GM21360 (cell line): ENCODE data around the gene MAPK7.
"Not testable (repeated sequence)": the region's sequence is repeated elsewhere in the genome, so short reads cannot be mapped to it uniquely, and the experiment has no call there.

Experiments
- ATAC-seq: cut with Tn5 transposase; IDR thresholded peaks from one replicate; pipeline ENCODE4 v1.9.1; 2021; ENCODE audit warnings: mild to moderate bottlenecking, moderate library complexity; ENCODE audit not compliant: unreplicated experiment

MAPK7 gene

DNA sequence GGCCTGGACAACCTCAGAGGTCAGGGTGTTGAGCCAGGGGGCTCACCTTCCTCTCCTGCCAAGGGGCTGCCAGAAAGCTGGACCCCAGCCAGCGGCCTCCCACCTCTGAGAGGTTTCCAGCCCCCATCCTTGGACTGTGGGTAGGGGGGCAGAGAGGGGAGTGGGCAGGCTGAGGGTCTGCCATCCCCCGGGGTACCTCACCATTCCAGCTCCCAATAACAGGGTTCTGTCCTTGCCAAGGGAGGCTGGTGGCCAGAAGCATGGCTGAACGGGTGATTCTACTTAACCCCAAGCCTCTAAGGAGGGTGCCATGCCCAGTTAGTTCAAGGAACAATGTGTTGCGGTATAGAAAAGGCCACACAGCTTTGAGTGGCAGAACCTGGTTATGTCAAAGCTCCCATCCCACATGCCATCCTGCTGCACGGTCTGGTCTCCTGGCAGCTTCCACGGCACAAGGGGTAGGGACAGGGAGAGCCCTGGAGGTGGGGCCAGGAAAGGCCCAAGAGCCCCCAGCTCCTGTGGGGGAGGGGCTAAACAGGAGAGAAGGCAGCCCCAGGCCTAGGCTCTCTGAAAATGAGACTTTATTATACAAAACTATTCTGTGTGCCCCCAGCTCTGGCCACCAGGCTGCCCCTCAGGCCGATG is 35.6 kb upstream of the MAPK7 start:
- ATAC-seq: no peak

DNA sequence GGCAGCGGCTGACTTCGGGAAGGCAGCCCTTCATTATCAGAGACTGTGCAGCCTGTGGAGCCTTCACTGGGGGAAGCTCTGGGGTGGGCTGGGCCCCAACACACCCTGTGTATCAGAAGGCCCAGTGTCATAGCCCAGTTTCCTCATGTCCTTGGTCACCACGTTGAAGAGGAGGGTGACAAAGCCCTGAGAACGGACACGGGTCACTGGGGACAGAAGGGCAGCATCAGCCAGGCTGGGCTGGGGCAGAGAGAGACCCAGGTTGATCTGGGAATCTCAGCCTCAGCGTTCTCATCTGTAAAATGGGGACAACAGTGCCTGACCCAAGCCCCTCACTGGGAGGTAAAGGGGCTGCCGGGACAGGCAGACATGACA is 35.1 kb upstream of the MAPK7 start:
- ATAC-seq: no peak

DNA sequence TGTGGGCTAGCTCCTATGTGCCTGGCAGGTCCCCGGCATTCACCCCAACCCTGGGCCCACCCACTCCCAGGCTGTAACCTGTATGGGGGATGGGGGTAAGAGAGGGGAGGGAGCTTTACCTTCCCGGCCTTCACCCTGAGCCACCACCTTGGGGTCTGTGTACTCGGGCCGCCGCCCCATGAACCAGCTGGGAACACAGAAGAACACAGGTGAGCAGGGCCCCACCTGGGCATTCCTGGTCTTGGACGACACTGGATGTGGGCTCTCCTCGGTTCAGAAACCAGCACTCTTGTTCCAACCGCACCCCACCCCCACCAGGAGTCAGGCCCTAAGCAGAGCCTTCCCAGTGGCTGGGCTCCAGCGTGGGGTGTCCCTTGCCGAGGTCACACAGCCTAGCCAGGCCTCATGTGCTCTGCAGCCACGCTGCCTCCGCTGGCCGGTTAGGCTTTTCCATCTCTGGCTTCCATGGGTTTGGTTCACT is 34.6 kb upstream of the MAPK7 start:
- no peak for ATAC-seq

DNA sequence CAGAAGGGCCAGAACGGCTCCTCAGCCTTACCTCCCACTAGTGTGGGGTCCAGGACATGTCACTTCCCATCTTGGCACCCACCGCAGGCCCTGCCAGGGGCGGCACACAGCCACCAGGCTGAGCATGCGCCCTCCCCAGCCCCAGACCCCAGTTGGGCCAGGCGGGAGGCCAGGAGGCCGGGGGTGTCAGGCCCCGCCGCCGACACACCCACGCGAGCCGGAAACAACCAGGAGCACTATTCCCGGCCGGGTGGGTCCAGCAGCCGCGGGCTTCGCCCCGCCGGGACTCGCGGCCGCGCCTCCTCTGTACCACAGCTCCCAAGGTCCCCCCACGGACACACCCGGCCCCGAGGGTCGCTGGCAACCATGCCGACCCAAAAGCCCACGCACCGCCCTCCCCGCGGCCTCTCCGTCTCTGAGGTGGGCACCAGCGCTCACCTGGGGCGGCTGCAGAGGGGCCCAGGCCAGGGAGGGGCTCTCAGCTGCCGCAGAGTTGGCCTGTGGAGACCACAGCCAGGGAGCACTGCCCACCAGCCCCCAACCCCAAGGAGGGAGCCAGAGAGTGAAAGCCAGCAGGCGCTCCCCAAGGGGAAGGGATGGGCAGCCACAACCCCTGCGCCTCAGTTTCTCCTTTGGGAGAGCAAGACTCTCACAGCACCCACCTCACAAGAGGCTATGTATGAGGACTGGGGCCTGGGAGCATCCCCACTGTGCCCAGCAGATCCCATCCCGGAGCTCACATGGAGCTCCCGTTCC is 33.8 kb upstream of the MAPK7 start:
- no peak for ATAC-seq

DNA sequence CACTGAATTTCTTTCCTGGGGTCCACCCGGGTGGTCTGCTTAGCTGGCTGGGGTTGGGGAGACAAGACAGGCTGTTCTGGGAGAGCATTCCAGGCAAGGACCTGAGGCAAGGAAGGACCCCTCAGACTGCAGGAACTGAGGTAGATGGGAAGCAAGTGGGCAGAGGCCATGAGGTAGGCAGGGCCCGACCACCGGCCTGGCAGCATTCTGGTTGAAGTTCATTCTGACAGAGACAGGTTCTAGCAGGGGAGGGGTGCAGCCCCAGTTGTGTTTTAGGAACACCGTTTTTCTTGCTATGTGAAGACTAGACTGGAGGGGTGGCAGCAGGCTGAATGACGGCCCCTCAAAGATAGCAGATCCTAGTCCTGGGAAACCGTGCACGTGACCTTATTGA is 33.2 kb upstream of the MAPK7 start:
- ATAC-seq: no peak

DNA sequence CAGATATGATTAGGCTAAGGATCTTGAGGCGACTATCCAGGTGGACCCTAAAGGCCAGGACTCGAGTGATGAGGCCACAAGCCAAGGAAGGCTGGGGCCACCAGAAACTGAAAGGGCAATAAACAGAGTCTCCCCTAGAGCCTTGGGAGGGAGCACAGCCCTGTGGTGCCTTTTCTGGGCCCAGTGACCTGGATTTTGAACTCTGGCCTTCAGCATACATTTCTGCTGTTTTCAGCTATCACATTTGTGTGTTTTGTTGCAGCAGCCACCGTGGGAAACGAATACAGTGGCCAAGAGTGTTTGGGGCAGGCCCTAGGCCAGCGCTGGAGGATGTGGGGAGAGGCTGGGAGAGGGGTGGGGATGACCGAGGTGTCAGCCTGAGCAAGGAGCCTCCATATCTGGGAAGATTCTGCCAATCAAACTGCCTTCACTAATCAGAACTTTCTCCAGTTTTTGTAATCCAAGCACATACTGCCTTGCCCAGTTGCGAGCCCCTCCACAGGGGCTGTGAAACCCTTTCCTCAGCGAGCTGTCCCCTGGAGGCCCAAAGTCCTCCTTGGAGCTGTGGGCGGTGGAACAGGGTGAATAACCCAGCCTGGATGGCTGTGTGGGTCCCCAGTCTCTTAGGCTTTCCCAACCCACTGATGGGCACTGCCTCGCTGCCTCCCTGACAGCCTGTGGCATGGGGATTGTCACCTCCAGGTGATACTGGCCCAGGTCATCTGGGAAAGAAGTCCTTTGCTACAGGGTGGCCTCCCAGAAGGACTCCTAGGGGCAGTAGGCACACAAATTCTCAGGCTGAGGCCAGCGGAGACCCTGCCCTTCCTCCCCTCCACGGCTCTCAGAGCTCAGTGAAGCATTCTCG is 32.6 kb upstream of the MAPK7 start:
- ATAC-seq: no peak

DNA sequence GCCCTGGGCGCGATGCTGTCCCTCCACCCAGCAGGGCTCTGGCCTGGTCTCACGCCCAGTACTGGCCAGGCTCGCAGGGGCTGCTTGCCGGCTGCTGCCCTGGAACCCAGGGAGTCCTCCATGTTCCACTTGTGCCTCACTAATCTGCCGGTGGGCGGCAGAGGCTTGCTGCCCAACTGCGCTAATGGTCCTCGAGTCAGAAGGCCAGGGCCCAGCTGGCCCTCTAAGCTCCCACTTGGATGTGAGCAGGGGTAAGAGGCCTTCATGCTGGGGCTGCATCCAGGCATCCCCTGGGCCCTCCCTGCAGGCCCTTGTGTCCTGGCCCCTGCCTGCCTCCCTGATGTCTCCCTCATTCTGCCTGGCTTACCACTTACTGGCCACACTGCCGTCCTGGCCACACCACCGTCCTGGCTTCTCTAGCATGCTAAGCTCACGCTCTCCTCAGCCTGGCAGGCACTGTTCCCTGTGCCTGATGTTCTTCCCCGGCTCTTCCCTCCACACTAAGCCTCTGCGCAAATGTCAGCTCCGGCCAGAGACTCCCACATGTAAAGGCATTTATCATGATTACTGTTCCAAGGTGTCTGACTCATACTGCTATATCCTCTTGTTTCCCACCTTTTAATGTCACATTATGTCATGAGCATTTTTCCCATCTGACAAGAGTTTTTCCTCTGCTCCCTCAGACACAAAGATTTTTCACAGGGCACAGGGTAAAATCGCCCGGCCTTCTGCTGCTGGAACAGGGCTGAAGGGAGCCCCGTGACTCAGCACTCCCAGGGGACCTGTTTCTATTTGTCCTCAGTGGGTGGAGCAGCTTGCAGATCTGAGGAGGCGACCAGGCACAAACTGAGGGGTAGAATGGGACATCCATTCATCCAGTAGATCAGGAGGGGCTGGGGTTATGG is 31.7 kb upstream of the MAPK7 start:
- ATAC-seq: no peak

DNA sequence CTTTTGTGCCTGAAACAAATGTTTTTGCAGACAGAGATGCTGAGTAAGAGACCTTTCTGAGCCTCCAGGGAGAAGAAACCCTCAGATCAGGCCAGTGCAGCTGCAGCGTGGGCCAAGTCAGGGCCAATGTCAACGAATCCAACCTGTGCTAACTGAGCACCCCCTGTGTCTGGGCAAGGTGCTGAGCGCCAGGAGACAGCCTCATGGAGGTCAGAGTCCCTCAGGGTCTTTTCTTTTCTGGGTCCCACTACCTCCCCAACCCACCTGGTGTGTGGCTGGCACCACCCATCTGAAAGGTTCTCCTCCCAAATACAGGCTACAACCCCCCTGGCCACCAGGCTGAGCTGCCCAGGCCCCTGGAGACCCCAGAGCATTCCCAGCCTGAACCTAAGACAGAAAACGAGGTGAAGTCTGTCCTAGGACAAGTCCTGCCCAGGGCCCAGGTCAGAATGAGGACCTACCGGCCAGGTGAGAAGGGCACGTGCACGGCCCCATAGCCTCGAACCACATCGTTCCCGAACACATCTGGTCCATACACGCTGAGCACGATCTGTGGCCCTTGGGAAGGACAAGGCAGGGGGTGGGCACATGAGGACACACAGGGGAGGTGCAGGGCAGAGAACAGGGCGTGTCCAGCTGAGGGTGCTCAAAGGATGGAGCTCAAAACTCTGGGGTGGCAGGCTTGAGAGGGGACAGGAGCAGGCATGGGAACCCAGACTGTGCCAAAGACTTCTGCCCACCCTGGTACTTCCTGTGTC is 30.8 kb upstream of the MAPK7 start:
- ATAC-seq: no peak

DNA sequence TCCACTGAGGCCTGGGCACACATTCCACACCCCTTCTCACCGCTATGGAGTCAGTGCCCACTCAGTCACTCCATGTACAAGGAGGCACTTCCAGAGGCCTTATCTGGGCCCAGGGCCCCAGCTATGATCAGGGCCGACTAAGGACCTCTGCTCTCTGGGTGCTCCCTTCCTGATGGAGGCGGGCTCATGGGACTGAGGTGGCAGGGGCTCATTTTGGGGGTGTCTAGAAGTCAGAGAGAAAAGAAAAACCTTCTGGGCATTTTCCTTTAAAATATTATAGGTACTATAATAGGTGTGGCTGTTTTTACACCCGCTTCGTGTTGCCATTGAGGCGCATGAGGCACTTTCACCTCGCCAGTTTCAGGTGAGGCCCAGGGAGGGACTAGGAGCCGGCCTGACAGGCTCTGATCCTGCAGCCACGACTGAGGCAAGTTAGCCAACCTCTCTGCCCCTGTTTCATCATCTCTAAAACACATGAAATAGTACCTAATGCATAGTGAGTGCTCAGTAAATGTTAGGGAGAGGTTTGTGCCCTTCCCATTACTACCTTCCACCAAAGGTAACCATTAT is 30.1 kb upstream of the MAPK7 start:
- no peak for ATAC-seq

DNA sequence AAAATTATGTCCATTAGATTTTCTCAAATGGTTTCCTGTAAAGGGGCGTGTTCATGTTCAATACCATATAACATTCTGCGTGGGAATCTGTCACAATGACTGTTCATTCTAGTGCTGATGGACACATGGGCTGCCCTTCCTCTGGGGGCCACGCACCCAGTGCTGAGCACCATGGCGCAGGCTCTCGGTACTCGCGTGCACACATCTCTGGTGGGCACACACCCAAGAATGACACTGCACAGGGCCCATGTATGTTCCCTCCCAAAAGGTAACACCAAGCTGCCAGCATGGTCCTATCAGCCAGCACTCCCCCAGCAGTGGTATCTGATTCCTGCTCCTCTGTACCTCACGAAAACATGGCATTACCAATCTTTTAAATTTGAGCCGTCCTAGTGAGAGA is 29.5 kb upstream of the MAPK7 start:
- no peak for ATAC-seq

DNA sequence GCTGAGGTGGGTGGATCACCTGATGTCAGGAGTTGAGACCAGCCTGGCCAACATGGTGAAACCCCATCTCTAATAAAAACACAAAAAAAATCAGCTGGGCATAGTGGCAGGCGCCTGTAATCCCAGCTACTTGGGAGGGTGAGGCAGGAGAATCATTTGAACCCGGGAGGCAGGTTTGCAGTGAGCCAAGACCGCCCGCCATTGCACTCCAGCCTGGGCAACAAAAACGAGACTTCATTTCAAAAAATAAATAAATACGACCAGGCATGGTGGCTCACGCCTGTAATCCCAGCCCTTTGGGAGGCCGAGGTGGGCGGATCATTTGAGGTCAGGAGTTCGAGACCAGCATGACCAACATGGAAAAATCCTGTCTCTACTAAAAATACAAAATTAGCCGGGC is 24.9 kb upstream of the MAPK7 start:
- ATAC-seq: not testable (repeated sequence)

DNA sequence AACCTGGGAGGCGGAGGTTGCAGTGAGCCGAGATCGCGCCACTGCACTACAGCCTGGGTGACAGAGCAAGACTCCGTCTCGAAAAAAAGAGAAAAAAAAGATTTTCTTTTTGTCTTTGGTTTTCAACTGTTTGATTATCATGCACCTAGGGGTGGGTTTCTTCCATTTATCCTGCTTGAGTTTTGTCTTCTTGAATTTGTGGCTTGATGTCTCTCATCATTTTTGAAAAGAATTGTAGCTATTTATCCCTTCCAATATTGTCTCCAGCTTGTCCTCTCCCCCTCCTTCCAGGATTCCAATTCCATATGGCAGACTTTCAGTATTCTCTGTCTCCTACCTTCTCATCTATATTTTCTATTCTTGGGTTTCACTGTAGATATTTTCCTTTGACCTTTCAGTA is 23.6 kb upstream of the MAPK7 start:
- no peak for ATAC-seq

DNA sequence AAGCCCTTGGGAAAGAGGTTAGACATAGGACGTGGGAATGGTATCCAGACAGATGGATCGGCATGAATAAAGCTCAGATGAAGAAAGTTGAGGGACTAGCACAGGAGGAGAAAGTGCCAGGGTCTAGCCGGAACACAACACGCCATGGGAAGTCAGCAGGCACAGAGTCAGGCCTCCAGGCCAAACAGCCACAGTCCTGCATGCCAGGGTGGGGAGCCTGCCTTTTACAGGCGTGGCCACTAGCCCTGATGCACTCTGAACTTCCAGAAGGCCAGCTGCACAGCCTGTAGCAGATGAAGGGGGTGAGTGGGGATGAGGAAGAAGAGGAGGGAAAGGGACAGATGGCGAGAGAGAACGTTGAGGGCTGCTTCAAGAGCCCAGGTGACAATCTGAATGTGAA is 20.9 kb upstream of the MAPK7 start:
- ATAC-seq: no peak

DNA sequence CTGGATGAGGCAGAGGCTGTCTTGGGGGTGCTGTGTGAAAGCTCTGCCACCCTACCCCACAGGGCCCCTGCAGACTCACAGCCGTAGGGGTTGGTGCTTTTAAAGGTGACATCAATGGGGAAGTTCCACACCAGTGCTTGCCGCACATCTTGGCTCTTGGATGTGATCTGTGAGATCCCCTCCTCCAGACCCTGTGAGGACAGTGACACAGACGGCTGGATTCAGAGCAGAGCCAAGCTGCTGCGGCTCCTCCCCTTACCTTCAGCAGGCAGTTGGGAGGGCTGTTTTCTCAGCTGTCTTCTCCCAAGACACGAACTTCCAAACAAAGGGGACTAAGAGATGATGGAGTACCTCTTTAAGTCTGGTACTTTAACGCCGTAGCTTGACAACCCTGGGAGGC is 20.5 kb upstream of the MAPK7 start:
- no peak for ATAC-seq

DNA sequence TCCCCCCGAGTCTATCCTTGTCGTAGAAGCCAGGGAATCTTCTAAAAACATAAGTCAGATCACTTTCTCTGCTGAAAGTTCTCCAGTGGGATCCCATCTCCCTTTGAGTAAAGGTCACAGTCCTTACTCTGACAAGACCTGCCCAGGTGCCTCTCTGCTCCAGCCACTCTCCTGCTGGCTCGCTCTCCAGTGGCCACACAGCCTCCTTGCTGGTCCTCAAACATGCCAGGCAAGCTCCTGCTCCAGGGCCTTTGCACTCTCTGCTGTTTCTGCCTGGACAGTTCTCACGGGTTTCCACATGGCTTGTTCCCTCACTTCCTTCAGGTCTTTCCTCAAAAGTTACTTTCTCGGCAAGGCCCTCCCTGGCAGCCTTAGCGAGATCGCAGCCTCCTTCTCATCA is 19.1 kb upstream of the MAPK7 start:
- no peak for ATAC-seq

DNA sequence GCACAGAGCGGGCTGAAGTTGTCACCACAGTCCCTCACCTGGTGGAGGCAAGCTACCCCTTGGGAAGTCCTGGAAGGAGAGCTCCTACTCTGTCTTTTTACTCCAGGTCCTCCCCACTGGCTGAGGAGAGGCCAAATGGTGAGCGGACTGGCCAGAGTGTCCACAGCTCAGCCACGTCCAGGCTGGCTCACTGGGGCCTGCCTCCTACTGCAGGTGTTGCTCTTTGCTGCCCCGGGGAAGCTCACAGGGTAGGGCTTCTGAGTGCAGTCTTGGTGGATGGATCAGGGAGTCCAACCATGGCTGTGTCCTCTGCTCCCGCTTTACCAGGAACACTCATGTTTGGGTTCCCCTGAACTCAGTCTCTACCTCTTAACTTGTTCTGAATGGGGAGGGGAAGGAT is 18.4 kb upstream of the MAPK7 start:
- no peak for ATAC-seq

DNA sequence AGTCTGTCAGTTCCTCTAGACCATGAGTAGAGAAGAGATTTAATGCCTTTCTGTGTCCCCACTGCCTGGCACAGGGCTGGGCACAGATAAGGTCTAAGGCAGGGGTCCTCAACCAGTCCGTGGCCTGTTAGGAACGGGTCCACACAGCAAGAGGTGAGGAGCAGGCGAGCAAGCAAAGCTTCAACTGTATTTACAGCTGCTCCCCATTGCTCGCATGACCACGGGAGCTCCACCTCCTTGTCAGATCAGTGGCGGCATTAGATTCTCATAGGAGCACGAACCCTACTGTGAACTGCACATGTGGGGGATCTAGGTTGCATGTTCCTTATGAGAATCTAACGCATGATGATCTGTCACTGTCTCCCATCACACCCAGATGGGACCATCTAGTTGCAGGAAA is 17.5 kb upstream of the MAPK7 start:
- ATAC-seq: no peak

DNA sequence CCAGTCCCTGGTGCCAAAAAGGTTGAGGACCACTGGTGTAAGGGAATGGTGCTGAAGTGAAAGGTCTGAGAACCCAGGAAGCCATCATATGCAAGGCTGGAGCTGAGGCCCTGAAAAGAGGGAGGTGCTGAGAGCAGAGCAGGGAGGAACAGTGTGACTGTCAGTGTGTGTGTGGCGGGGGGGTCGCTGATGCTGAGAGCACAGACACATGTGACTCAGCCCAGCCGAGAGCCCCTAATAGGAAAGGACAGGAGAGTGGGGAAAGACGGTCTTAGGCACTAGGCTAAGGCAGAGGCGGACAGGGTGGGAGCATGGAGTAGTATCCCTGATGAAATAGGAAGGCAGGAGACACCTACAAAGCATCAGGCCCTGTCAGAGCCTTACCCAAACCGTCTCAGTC is 17.0 kb upstream of the MAPK7 start:
- ATAC-seq: no peak

DNA sequence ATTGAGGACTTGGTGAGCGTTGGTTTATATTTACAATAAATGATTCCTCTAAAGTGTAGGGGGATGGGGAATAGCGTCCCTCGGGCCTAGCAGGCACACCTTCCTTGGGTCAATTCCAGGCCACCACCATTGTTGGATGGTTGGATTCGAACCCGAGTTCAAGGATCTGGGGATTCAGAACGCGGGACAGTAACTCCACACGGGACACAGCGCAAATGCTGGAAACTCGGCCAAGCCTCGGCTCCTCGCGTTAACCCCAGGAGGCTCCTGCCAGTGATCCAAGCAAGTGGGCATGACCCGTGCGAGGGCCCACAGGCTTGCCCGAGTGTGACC is 16.4 kb upstream of the MAPK7 start:
- ATAC-seq: no peak
